Astrocyte (in vitro differentiated cells and primary cell): Measurements from ENCODE around the gene TOR1AIP2. TPM values are rescaled to one million over a fixed set of nuclear protein-coding genes. Genes with fewer than 3 reads are reported as not detected.
A peak's percentile ranks its signal among the peaks of the same experiment; 100 is the strongest.

Source experiments
- DNase-seq: peaks from one replicate; pipeline ENCODE4 v3.0.0-alpha.2; 2010; ENCODE audit warnings: low read depth
- FAIRE-seq: peaks from 2 replicates; lab custom pipeline; 2011; peaks lifted over from hg19 to GRCh38; lab: Jason Lieb, UNC
- H2AFZ ChIP-seq: 2 replicates; pipeline ENCODE4 v1.6.0; 2012; ENCODE audit warnings: low read depth, low read length, inconsistent platforms
- H3K27ac ChIP-seq: 2 replicates; pipeline ENCODE4 v1.5.1; 2011; ENCODE audit warnings: low read depth, low read length, inconsistent platforms
- H3K27me3 ChIP-seq: 2 replicates; pipeline ENCODE4 v1.6.0; 2011; ENCODE audit warnings: low read length, inconsistent platforms; ENCODE audit not compliant: insufficient read depth
- H3K36me3 ChIP-seq: 2 replicates; pipeline ENCODE4 v1.5.1; 2011; ENCODE audit warnings: low read length, inconsistent platforms; ENCODE audit not compliant: insufficient read depth
- H3K4me1 ChIP-seq: 2 replicates; pipeline ENCODE4 v1.5.1; 2011; ENCODE audit warnings: low read length, inconsistent platforms; ENCODE audit not compliant: insufficient read depth
- H3K4me2 ChIP-seq: 2 replicates; pipeline ENCODE4 v1.6.0; 2012; ENCODE audit warnings: low read length, inconsistent platforms
- H3K4me3 ChIP-seq: 2 replicates; pipeline ENCODE4 v1.5.1; 2011; ENCODE audit warnings: low read depth, mild to moderate bottlenecking, low read length, inconsistent platforms; ENCODE audit not compliant: insufficient read depth
- H3K79me2 ChIP-seq: 2 replicates; pipeline ENCODE4 v1.6.0; 2012; ENCODE audit warnings: mild to moderate bottlenecking, low read length, inconsistent platforms; ENCODE audit not compliant: insufficient read depth
- H3K9ac ChIP-seq: 2 replicates; pipeline ENCODE4 v1.6.0; 2012; ENCODE audit warnings: mild to moderate bottlenecking, low read length, inconsistent platforms
- H3K9me3 ChIP-seq: 2 replicates; pipeline ENCODE4 v1.5.1; 2012; ENCODE audit warnings: low read depth, mild to moderate bottlenecking, low read length, inconsistent platforms; ENCODE audit not compliant: insufficient read depth
- H4K20me1 ChIP-seq: 2 replicates; pipeline ENCODE4 v1.6.0; 2012; ENCODE audit warnings: low read length, inconsistent platforms; ENCODE audit not compliant: insufficient read depth
- H3K27ac Mint-ChIP-seq: one replicate; pipeline ENCODE4 v1.8.0; 2021; ENCODE audit warnings: mild to moderate bottlenecking, mixed read lengths; ENCODE audit not compliant: unreplicated experiment
- H3K27me3 Mint-ChIP-seq: one replicate; pipeline ENCODE4 v1.8.0; 2021; ENCODE audit warnings: low read depth, mixed read lengths; ENCODE audit not compliant: unreplicated experiment
- H3K36me3 Mint-ChIP-seq: one replicate; pipeline ENCODE4 v1.8.0; 2021; ENCODE audit warnings: low read depth, mixed read lengths; ENCODE audit not compliant: unreplicated experiment
- H3K4me1 Mint-ChIP-seq: one replicate; pipeline ENCODE4 v1.8.0; 2021; ENCODE audit warnings: low read depth, mixed read lengths; ENCODE audit not compliant: unreplicated experiment
- H3K4me3 Mint-ChIP-seq: one replicate; pipeline ENCODE4 v1.8.0; 2021; ENCODE audit warnings: mild to moderate bottlenecking, moderate library complexity, mixed read lengths; ENCODE audit not compliant: unreplicated experiment
- H3K9me3 Mint-ChIP-seq: one replicate; pipeline ENCODE4 v1.8.0; 2021; ENCODE audit warnings: mild to moderate bottlenecking, mixed read lengths; ENCODE audit not compliant: unreplicated experiment
- CTCF ChIP-seq: IDR thresholded peaks from 2 replicates; pipeline ENCODE4 v1.5.1; 2011; ENCODE audit warnings: low read depth, mild to moderate bottlenecking, inconsistent platforms, low read length, moderate library complexity; ENCODE audit not compliant: insufficient read depth
- EZH2 ChIP-seq: IDR thresholded peaks from 2 replicates; pipeline ENCODE4 v1.6.1; 2012; ENCODE audit warnings: mild to moderate bottlenecking, low read length, inconsistent platforms; ENCODE audit not compliant: insufficient read depth
- total RNA-seq: library from RNA; stranded (reverse); gene quantifications from 2 replicates; pipeline ENCODE4 v1.2.1, GENCODE V29; 2021

The TOR1AIP2 gene
- total RNA-seq, 1 donor from 2014 or later, result 141 TPM

- H3K4me1 Mint-ChIP-seq, result peaks cover 10% of the 10 kb centered on the region
- DNase-seq (peak; percentile 90), FAIRE-seq (no peak)
- H3K79me2 ChIP-seq, result peaks cover 44% of the 10 kb centered on the region
- peaks cover 3% of the 10 kb centered on the region for H3K36me3 Mint-ChIP-seq
- peak overlapping the region; percentile 83 for H3K4me2 ChIP-seq
- H3K9me3 ChIP-seq, result no peaks in the 10 kb centered on the region
- H2AFZ ChIP-seq, result peak overlapping the region; percentile 98
- H4K20me1 ChIP-seq, result peaks cover 16% of the 10 kb centered on the region
- peak overlapping the region; percentile 88 for H3K4me3 ChIP-seq
- no peaks in the 10 kb centered on the region for H3K27me3 Mint-ChIP-seq
- no peaks in the 10 kb centered on the region for H3K27me3 ChIP-seq
- H3K9ac ChIP-seq, result peak overlapping the region; percentile 98
- H3K4me1 ChIP-seq, result peaks cover 12% of the 10 kb centered on the region
- peaks cover 10% of the 10 kb centered on the region for H3K36me3 ChIP-seq
- H3K27ac Mint-ChIP-seq, result peak overlapping the region; percentile 100
- H3K9me3 Mint-ChIP-seq, result no peaks in the 10 kb centered on the region
- H3K27ac ChIP-seq, result peak overlapping the region; percentile 100
- no peak for TF ChIP-seq EZH2
- TF ChIP-seq CTCF, result no peak
- H3K4me3 Mint-ChIP-seq, result peak overlapping the region; percentile 93
Measured at GRCh38 chr1:179881642-179882252, 4.1 kb upstream of the TOR1AIP2 start.

GRCh38 chr1:179879797-179880196, 2.2 kb upstream of the TOR1AIP2 start:
- Histone ChIP-seq H3K27ac (no peak overlapping the region), H3K4me2 (no peak overlapping the region), H4K20me1 (peaks cover 36% of the 10 kb centered on the region), H3K4me3 (no peak overlapping the region), H3K4me1 (peaks cover 23% of the 10 kb centered on the region), H3K9me3 (no peaks in the 10 kb centered on the region), H3K27me3 (no peaks in the 10 kb centered on the region), H3K9ac (no peak overlapping the region), H3K79me2 (peaks cover 52% of the 10 kb centered on the region), H2AFZ (no peak overlapping the region), H3K36me3 (peaks cover 2% of the 10 kb centered on the region)
- Mint-ChIP-seq H3K36me3 (peaks cover 3% of the 10 kb centered on the region), H3K27me3 (no peaks in the 10 kb centered on the region), H3K4me3 (no peak overlapping the region), H3K9me3 (no peaks in the 10 kb centered on the region), H3K4me1 (peaks cover 10% of the 10 kb centered on the region), H3K27ac (no peak overlapping the region)
- no peak for TF ChIP-seq CTCF
- no peak for TF ChIP-seq EZH2
- DNase-seq (no peak), FAIRE-seq (no peak)

GRCh38 chr1:179876300-179876715, 1.3 kb downstream of the TOR1AIP2 start:
- Histone ChIP-seq H3K9ac (peak overlapping the region; percentile 85), H3K4me2 (peak overlapping the region; percentile 87), H3K9me3 (no peaks in the 10 kb centered on the region), H3K4me1 (peaks cover 14% of the 10 kb centered on the region), H3K79me2 (peaks cover 69% of the 10 kb centered on the region), H3K36me3 (peaks cover 9% of the 10 kb centered on the region), H2AFZ (no peak overlapping the region), H4K20me1 (peaks cover 59% of the 10 kb centered on the region), H3K4me3 (peak overlapping the region; percentile 80), H3K27me3 (no peaks in the 10 kb centered on the region), H3K27ac (no peak overlapping the region)
- DNase-seq (peak; percentile 47), FAIRE-seq (no peak)
- Mint-ChIP-seq H3K4me1 (peaks cover 22% of the 10 kb centered on the region), H3K9me3 (no peaks in the 10 kb centered on the region), H3K27me3 (no peaks in the 10 kb centered on the region), H3K4me3 (peak overlapping the region; percentile 97), H3K27ac (peak overlapping the region; percentile 18), H3K36me3 (peaks cover 12% of the 10 kb centered on the region)
- no peak for TF ChIP-seq EZH2
- TF ChIP-seq CTCF, result no peak
